Measurements from ENCODE around the gene CCDC91. TPM values are rescaled to one million over a fixed set of nuclear protein-coding genes. Genes with fewer than 3 reads are reported as not detected.

The CCDC91 gene
- total RNA-seq, 1 donor from 2014 or later: 51.3 TPM

- Mint-ChIP-seq H3K4me1 (ENCODE audit: low read depth) (no peaks in the 10 kb centered on the region), H3K4me3 (ENCODE audit: low read depth) (no peak overlapping the region), H3K9me3 (ENCODE audit: low read depth) (peaks cover 10% of the 10 kb centered on the region), H3K36me3 (ENCODE audit: insufficient read depth) (no peaks in the 10 kb centered on the region), H3K27me3 (no peaks in the 10 kb centered on the region), H3K27ac (no peak overlapping the region)
- no peak for DNase-seq (ENCODE audit: low spot score, unreplicated experiment)
- TF ChIP-seq, protein P1, sequence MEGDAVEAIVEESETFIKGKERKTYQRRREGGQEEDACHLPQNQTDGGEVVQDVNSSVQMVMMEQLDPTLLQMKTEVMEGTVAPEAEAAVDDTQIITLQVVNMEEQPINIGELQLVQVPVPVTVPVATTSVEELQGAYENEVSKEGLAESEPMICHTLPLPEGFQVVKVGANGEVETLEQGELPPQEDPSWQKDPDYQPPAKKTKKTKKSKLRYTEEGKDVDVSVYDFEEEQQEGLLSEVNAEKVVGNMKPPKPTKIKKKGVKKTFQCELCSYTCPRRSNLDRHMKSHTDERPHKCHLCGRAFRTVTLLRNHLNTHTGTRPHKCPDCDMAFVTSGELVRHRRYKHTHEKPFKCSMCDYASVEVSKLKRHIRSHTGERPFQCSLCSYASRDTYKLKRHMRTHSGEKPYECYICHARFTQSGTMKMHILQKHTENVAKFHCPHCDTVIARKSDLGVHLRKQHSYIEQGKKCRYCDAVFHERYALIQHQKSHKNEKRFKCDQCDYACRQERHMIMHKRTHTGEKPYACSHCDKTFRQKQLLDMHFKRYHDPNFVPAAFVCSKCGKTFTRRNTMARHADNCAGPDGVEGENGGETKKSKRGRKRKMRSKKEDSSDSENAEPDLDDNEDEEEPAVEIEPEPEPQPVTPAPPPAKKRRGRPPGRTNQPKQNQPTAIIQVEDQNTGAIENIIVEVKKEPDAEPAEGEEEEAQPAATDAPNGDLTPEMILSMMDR (IDR thresholded peaks at IDR 0.05; ENCODE audit: unreplicated experiment): no peak
These were observed 11.5 kb upstream of the CCDC91 start for GRCh38 chr12:28178775-28179174.

DNA sequence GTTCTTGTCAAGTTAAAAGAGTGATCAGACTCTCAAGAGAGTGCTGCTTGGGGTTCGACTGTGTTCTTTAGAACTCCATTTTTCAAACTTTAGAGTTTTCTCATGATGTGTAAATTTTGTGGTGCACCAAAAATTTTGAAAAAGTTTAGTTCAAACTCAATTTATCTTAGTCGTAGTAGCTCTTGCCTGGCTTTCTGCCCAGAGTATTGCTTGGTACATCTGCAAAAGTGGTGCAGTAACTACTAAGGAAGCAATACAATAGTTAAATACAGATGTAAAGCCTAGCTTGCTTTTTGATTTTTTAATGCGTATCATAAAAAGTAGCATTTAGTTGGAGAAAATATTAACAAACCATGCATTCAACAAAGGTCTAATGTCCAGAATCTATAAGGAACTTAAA, 9.5 kb upstream of the CCDC91 start:
- no peak overlapping the region for H3K4me3 Mint-ChIP-seq (ENCODE audit: low read depth)
- TF ChIP-seq, protein P1 (IDR thresholded peaks at IDR 0.05; ENCODE audit: unreplicated experiment): no peak

GRCh38 chr12:28184375-28184774, 5.9 kb upstream of the CCDC91 start:
- no peak for DNase-seq (ENCODE audit: low spot score, unreplicated experiment)
- H3K36me3 Mint-ChIP-seq (ENCODE audit: insufficient read depth): peaks cover 3% of the 10 kb centered on the region
- TF ChIP-seq, protein P1 (IDR thresholded peaks at IDR 0.05; ENCODE audit: unreplicated experiment): no peak
- H3K4me3 Mint-ChIP-seq (ENCODE audit: low read depth): no peak overlapping the region
- H3K4me1 Mint-ChIP-seq (ENCODE audit: low read depth): no peaks in the 10 kb centered on the region
- H3K27ac Mint-ChIP-seq: no peak overlapping the region
- H3K27me3 Mint-ChIP-seq: no peaks in the 10 kb centered on the region
- peaks cover 20% of the 10 kb centered on the region for H3K9me3 Mint-ChIP-seq (ENCODE audit: low read depth)

More for the DNA sequence above, 9.5 kb upstream of the CCDC91 start:
- Mint-ChIP-seq H3K9me3 (ENCODE audit: low read depth) (peaks cover 10% of the 10 kb centered on the region), H3K4me1 (ENCODE audit: low read depth) (no peaks in the 10 kb centered on the region), H3K27ac (no peak overlapping the region), H3K36me3 (ENCODE audit: insufficient read depth) (no peaks in the 10 kb centered on the region), H3K27me3 (no peaks in the 10 kb centered on the region)
- no peak for DNase-seq (ENCODE audit: low spot score, unreplicated experiment)

DNA sequence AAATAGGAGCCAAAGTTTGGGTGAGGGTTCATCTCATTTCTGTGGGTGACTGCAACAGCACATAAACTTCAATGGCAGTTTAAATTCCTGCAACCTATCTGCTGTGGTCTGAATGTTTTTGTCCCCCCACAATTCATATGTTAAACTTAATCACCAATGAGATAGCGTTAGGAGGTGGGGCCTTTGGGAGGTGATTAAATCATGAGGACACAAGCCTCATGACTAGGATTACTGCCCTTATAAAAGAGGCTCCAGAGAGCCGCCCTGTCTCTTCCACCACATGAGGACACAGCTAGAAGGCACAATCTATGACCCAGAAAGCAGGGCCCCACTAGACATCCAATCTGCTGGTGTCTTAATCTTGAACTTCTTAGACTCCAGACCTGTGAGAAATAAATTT, 3.8 kb upstream of the CCDC91 start:
- no peak overlapping the region for H3K4me3 Mint-ChIP-seq (ENCODE audit: low read depth)
- peaks cover 20% of the 10 kb centered on the region for H3K9me3 Mint-ChIP-seq (ENCODE audit: low read depth)
- DNase-seq (ENCODE audit: low spot score, unreplicated experiment): no peak
- peaks cover 3% of the 10 kb centered on the region for H3K36me3 Mint-ChIP-seq (ENCODE audit: insufficient read depth)
- peaks cover 7% of the 10 kb centered on the region for H3K4me1 Mint-ChIP-seq (ENCODE audit: low read depth)
- H3K27me3 Mint-ChIP-seq: no peaks in the 10 kb centered on the region
- H3K27ac Mint-ChIP-seq: no peak overlapping the region
- TF ChIP-seq, protein P1 (IDR thresholded peaks at IDR 0.05; ENCODE audit: unreplicated experiment): no peak

GRCh38 chr12:28189784-28190320, 404 bp upstream of the CCDC91 start:
- H3K27ac Mint-ChIP-seq: peak overlapping the region; percentile 98
- no peaks in the 10 kb centered on the region for H3K27me3 Mint-ChIP-seq
- TF ChIP-seq, protein P1 (IDR thresholded peaks at IDR 0.05; ENCODE audit: unreplicated experiment): no peak
- peaks cover 21% of the 10 kb centered on the region for H3K36me3 Mint-ChIP-seq (ENCODE audit: insufficient read depth)
- no peak for DNase-seq (ENCODE audit: low spot score, unreplicated experiment)
- H3K9me3 Mint-ChIP-seq (ENCODE audit: low read depth): peaks cover 23% of the 10 kb centered on the region
- H3K4me3 Mint-ChIP-seq (ENCODE audit: low read depth): peak overlapping the region; percentile 92
- H3K4me1 Mint-ChIP-seq (ENCODE audit: low read depth): peaks cover 14% of the 10 kb centered on the region

Data from progenitor cell of endocrine pancreas (in vitro differentiated cells).